ENCODE data around the gene ATXN1. TPM values are rescaled to one million over a fixed set of nuclear protein-coding genes. Genes with fewer than 3 reads are reported as not detected.
"Not testable (repeated sequence)": the region's sequence is repeated elsewhere in the genome, so short reads cannot be mapped to it uniquely, and the experiment has no call there.

ATXN1 gene
- total RNA-seq, 1 experiment from 2014 or later, result 25.6 TPM

- TF ChIP-seq CTCF (conservative IDR thresholded peaks at IDR 0.05; ENCODE audit: low read depth, low read length), result no peak
- TF ChIP-seq EZH2 (IDR thresholded peaks at IDR 0.05; ENCODE audit: borderline replicate concordance, low read depth, low read length, poor library complexity, severe bottlenecking), result no peak
- H3K4me3 ChIP-seq (ENCODE audit: low read depth, low read length, poor library complexity, severe bottlenecking), result peak overlapping the region; percentile 35
- CTCF ChIA-PET, result interaction anchor here (0.9 to 1.4 kb wide), 3 partner anchors 13 to 201 kb away, joined by 3 to 7 read pairs (median 4); partner anchors contain the start of gene ATXN1
- POLR2A ChIA-PET (ENCODE audit: low non-redundant PET), result no interaction called here
- no peaks in the 10 kb centered on the region for H3K27me3 ChIP-seq (replicated peaks; ENCODE audit: insufficient read depth, low read depth, low read length, poor library complexity)
- peak overlapping the region; percentile 78 for H3K27ac ChIP-seq (ENCODE audit: low read depth, low read length, poor library complexity, severe bottlenecking)
- TSS peak; percentile 74 for BruUV-seq (replicated peaks)
- H3K36me3 ChIP-seq (ENCODE audit: insufficient read depth, low read length, poor library complexity, severe bottlenecking), result no peaks in the 10 kb centered on the region
- intact Hi-C loops (cut with micrococcal nuclease; ENCODE audit: unreplicated experiment), result loop anchor here (5.0 kb wide), 1 partner anchor 50 kb away; the partner anchor contains the start of gene ATXN1
- peak; percentile 47 for DNase-seq (ENCODE audit: low spot score)
- H3K4me1 ChIP-seq (ENCODE audit: insufficient read depth, low read length, poor library complexity, severe bottlenecking), result peaks cover 36% of the 10 kb centered on the region
- no peaks in the 10 kb centered on the region for H3K9me3 ChIP-seq (ENCODE audit: low read depth, low read length, poor library complexity, severe bottlenecking)
Measured at GRCh38 chr6:16712255-16712930, 48.9 kb downstream of the ATXN1 start.

- Histone ChIP-seq H3K27me3 (replicated peaks; ENCODE audit: insufficient read depth, low read depth, low read length, poor library complexity) (no peaks in the 10 kb centered on the region), H3K27ac (ENCODE audit: low read depth, low read length, poor library complexity, severe bottlenecking) (peak overlapping the region; percentile 78), H3K4me3 (ENCODE audit: low read depth, low read length, poor library complexity, severe bottlenecking) (peak overlapping the region; percentile 35), H3K4me1 (ENCODE audit: insufficient read depth, low read length, poor library complexity, severe bottlenecking) (peaks cover 36% of the 10 kb centered on the region), H3K9me3 (ENCODE audit: low read depth, low read length, poor library complexity, severe bottlenecking) (no peaks in the 10 kb centered on the region), H3K36me3 (ENCODE audit: insufficient read depth, low read length, poor library complexity, severe bottlenecking) (no peaks in the 10 kb centered on the region)
- ChIA-PET CTCF (no interaction called here), POLR2A (ENCODE audit: low non-redundant PET) (no interaction called here)
- intact Hi-C loops (cut with micrococcal nuclease; ENCODE audit: unreplicated experiment), result loop anchor here (5.0 kb wide), 1 partner anchor 51 kb away; the partner anchor contains the start of gene ATXN1
- DNase-seq (ENCODE audit: low spot score), result no peak
- BruUV-seq (replicated peaks), result no TSS peak
- TF ChIP-seq EZH2 (IDR thresholded peaks at IDR 0.05; ENCODE audit: borderline replicate concordance, low read depth, low read length, poor library complexity, severe bottlenecking), result no peak
Measured at GRCh38 chr6:16711546-16712254, 49.6 kb downstream of the ATXN1 start.

- DNase-seq (ENCODE audit: low spot score), result no peak
- BruUV-seq (replicated peaks), result no TSS peak
- Histone ChIP-seq H3K4me3 (ENCODE audit: low read depth, low read length, poor library complexity, severe bottlenecking) (no peak overlapping the region), H3K27ac (ENCODE audit: low read depth, low read length, poor library complexity, severe bottlenecking) (no peak overlapping the region), H3K27me3 (replicated peaks; ENCODE audit: insufficient read depth, low read depth, low read length, poor library complexity) (no peaks in the 10 kb centered on the region), H3K36me3 (ENCODE audit: insufficient read depth, low read length, poor library complexity, severe bottlenecking) (no peaks in the 10 kb centered on the region), H3K4me1 (ENCODE audit: insufficient read depth, low read length, poor library complexity, severe bottlenecking) (peaks cover 21% of the 10 kb centered on the region), H3K9me3 (ENCODE audit: low read depth, low read length, poor library complexity, severe bottlenecking) (no peaks in the 10 kb centered on the region)
- POLR2A ChIA-PET (ENCODE audit: low non-redundant PET), result no interaction called here
- TF ChIP-seq EZH2 (IDR thresholded peaks at IDR 0.05; ENCODE audit: borderline replicate concordance, low read depth, low read length, poor library complexity, severe bottlenecking), result no peak
- CTCF ChIA-PET, result no interaction called here
- intact Hi-C loops (cut with micrococcal nuclease; ENCODE audit: unreplicated experiment), result no loop called here
Measured at GRCh38 chr6:16706911-16707783, 54.1 kb downstream of the ATXN1 start.

GRCh38 chr6:16706491-16706890 is 54.8 kb downstream of the ATXN1 start:
- H3K4me1 ChIP-seq (ENCODE audit: insufficient read depth, low read length, poor library complexity, severe bottlenecking), result peaks cover 15% of the 10 kb centered on the region
- DNase-seq (ENCODE audit: low spot score); H3K9me3 ChIP-seq (ENCODE audit: low read depth, low read length, poor library complexity, severe bottlenecking); POLR2A ChIA-PET (ENCODE audit: low non-redundant PET); H3K36me3 ChIP-seq (ENCODE audit: insufficient read depth, low read length, poor library complexity, severe bottlenecking); intact Hi-C loops (cut with micrococcal nuclease; ENCODE audit: unreplicated experiment); H3K4me3 ChIP-seq (ENCODE audit: low read depth, low read length, poor library complexity, severe bottlenecking); CTCF ChIA-PET; H3K27me3 ChIP-seq (replicated peaks; ENCODE audit: insufficient read depth, low read depth, low read length, poor library complexity); H3K27ac ChIP-seq (ENCODE audit: low read depth, low read length, poor library complexity, severe bottlenecking); BruUV-seq (replicated peaks): not testable (repeated sequence)
